GM04504 (cell line): Measurements from ENCODE around the gene SMPX.

Experiments used
- DNase-seq: peaks from one replicate; pipeline ENCODE4 v3.0.0-alpha.2; 2012; ENCODE audit warnings: low read depth

SMPX gene

GRCh38 chrX:21656587-21657317 is 101.2 kb downstream of the SMPX start:
- no peak for DNase-seq
